Right lobe of liver (tissue), 4 donors: Measurements from ENCODE around the gene AHI1.

Experiments
- POLR2A ChIP-seq: fragments of 450-650 bp; IDR thresholded peaks from one replicate; pipeline ENCODE4 v1.6.1; 2017; ENCODE audit warnings: antibody characterized with exemption, mild to moderate bottlenecking
- TF ChIP-seq, protein P1 (sequence below), 4 donors: fragments of 200-600 bp in 3 of 4; fragments of 450-650 bp in 1 of 4; IDR thresholded peaks; one replicate each; pipeline versions ENCODE4 v1.5.1 to v1.8.0; 2016 to 2022; ENCODE audit warnings: antibody characterized with exemption in 4 of 4, mild to moderate bottlenecking in 2 of 4
- donor health status: DM: no; HTN: no; CAD: no.
- donor health status: DM: no; HTN: no; CAD: no.
- donor health status: DM: no; HTN: yes; CAD: no.

DNA sequence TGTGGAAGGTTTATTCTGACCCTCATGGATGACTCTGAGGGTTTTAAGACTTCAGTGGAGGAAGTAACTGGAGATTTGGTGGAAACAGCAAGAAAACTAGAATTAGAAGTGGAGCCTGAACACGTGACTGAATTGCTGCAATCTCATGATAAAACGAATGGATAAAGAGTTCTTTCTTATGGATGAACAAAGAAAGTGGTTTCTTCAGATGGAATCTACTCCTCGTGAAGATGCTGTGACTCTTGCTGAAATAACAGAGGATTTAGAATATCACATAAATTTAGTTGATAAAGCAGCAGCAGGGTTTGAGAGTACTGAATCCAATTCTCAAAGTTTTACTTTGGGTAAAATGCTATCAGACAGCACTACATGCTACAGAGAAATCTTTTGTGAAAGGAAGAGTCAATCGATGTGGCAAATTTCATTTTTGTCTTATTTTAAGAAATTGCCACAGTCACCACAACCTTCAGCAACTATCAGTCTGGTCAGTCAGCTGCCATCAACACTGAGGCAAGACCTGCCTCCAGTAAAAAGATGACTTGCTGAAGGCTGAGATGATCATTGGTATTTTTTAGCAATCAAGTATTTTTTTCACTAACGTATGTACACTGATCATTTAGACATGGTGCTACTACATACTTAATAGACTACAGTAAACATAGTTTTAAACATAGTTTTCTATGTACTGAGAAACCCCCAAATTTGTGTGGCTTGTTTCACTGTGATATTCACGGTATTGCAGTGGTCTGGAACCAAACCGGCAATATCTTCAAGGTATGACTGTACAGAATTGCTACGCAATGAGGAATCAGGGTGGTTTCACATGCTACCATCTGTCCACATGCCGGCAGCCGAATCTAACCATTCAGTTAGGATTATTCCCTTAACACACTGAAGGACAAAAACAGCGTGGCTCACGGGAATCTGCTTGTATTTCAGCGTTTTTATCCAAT is 167.4 kb downstream of the AHI1 start:
- TF ChIP-seq, protein P1, sequence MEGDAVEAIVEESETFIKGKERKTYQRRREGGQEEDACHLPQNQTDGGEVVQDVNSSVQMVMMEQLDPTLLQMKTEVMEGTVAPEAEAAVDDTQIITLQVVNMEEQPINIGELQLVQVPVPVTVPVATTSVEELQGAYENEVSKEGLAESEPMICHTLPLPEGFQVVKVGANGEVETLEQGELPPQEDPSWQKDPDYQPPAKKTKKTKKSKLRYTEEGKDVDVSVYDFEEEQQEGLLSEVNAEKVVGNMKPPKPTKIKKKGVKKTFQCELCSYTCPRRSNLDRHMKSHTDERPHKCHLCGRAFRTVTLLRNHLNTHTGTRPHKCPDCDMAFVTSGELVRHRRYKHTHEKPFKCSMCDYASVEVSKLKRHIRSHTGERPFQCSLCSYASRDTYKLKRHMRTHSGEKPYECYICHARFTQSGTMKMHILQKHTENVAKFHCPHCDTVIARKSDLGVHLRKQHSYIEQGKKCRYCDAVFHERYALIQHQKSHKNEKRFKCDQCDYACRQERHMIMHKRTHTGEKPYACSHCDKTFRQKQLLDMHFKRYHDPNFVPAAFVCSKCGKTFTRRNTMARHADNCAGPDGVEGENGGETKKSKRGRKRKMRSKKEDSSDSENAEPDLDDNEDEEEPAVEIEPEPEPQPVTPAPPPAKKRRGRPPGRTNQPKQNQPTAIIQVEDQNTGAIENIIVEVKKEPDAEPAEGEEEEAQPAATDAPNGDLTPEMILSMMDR (IDR thresholded peaks at IDR 0.05), result no peak
- no peak for TF ChIP-seq POLR2A
